ENCODE results near the gene ATP8A1. TPM values are rescaled to one million over a fixed set of nuclear protein-coding genes. Genes with fewer than 3 reads are reported as not detected.
"Not testable (repeated sequence)": the region's sequence is repeated elsewhere in the genome, so short reads cannot be mapped to it uniquely, and the experiment has no call there.

Gene ATP8A1
- total RNA-seq, 2 experiments from 2014 or later = 80.0 to 141 TPM

- Histone ChIP-seq H4K20me1 (ENCODE audit: insufficient read depth, low read length) (no peaks in the 10 kb centered on the region), H3K4me3 (ENCODE audit: low read depth, low read length, poor library complexity, severe bottlenecking) (no peak overlapping the region), H3K4me1 (ENCODE audit: insufficient read depth, low read length, poor library complexity, severe bottlenecking) (no peaks in the 10 kb centered on the region), H3K79me2 (ENCODE audit: insufficient read depth, low read depth, low read length) (no peaks in the 10 kb centered on the region), H3K36me3 (ENCODE audit: insufficient read depth, low read length) (peaks cover 32% of the 10 kb centered on the region; the same call in 1 of the 2 replicates), H3K9me2 (ENCODE audit: insufficient read depth, low read length) (no peaks in the 10 kb centered on the region), H3K4me2 (ENCODE audit: low read length) (no peak overlapping the region), H2AFZ (ENCODE audit: low read length) (no peak overlapping the region), H3K9me3 (ENCODE audit: low read length) (no peaks in the 10 kb centered on the region), H3K27ac (ENCODE audit: low read depth, low read length, poor library complexity, severe bottlenecking) (no peak overlapping the region)
- TF ChIP-seq EZH2phosphoT487 (IDR thresholded peaks at IDR 0.05; ENCODE audit: borderline replicate concordance, low read depth, low read length) = no peak
- no peak for TF ChIP-seq CTCF (conservative IDR thresholded peaks at IDR 0.05; ENCODE audit: low read length)
- POLR2A ChIA-PET = interaction anchor here (0.7 kb wide), 1 partner anchor 134 kb away, joined by 4 read pairs; no protein-coding TSS in a partner anchor
- no peak for DNase-seq (ENCODE audit: low spot score)
- intact Hi-C loops (cut with micrococcal nuclease; ENCODE audit: unreplicated experiment) = no loop called here
- no TSS peak for BruUV-seq (replicated peaks)
- CTCF ChIA-PET (ENCODE audit: unreplicated experiment) = no interaction called here
Measured at GRCh38 chr4:42473071-42473684, 183.7 kb downstream of the ATP8A1 start.

GRCh38 chr4:42471896-42472295 is 185.0 kb downstream of the ATP8A1 start:
- DNase-seq (ENCODE audit: low spot score) = no peak
- intact Hi-C loops (cut with micrococcal nuclease; ENCODE audit: unreplicated experiment) = no loop called here
- Histone ChIP-seq H2AFZ (ENCODE audit: low read length) (no peak overlapping the region), H3K4me1 (ENCODE audit: insufficient read depth, low read length, poor library complexity, severe bottlenecking) (no peaks in the 10 kb centered on the region), H3K36me3 (ENCODE audit: insufficient read depth, low read length) (peaks cover 39% of the 10 kb centered on the region; the same call in 1 of the 2 replicates), H3K9me3 (ENCODE audit: low read length) (no peaks in the 10 kb centered on the region), H3K4me3 (ENCODE audit: low read depth, low read length, poor library complexity, severe bottlenecking) (no peak overlapping the region), H4K20me1 (ENCODE audit: insufficient read depth, low read length) (no peaks in the 10 kb centered on the region), H3K9me2 (ENCODE audit: insufficient read depth, low read length) (no peaks in the 10 kb centered on the region), H3K4me2 (ENCODE audit: low read length) (no peak overlapping the region), H3K27ac (ENCODE audit: low read depth, low read length, poor library complexity, severe bottlenecking) (no peak overlapping the region), H3K79me2 (ENCODE audit: insufficient read depth, low read depth, low read length) (no peaks in the 10 kb centered on the region)
- no TSS peak for BruUV-seq (replicated peaks)
- TF ChIP-seq CTCF (conservative IDR thresholded peaks at IDR 0.05; ENCODE audit: low read length) = no peak
- TF ChIP-seq EZH2phosphoT487 (IDR thresholded peaks at IDR 0.05; ENCODE audit: borderline replicate concordance, low read depth, low read length) = no peak
- CTCF ChIA-PET (ENCODE audit: unreplicated experiment) = no interaction called here
- POLR2A ChIA-PET = interaction anchor here (0.7 to 0.9 kb wide), 2 partner anchors 41 to 89 kb away, joined by 3 to 5 read pairs; no protein-coding TSS in a partner anchor

GRCh38 chr4:42470023-42470422 is 186.9 kb downstream of the ATP8A1 start:
- ChIA-PET POLR2A (no interaction called here), CTCF (ENCODE audit: unreplicated experiment) (no interaction called here)
- TF ChIP-seq EZH2phosphoT487 (IDR thresholded peaks at IDR 0.05; ENCODE audit: borderline replicate concordance, low read depth, low read length) (no peak), CTCF (conservative IDR thresholded peaks at IDR 0.05; ENCODE audit: low read length) (no peak)
- Histone ChIP-seq H3K27ac (ENCODE audit: low read depth, low read length, poor library complexity, severe bottlenecking) (no peak overlapping the region), H3K4me1 (ENCODE audit: insufficient read depth, low read length, poor library complexity, severe bottlenecking) (no peaks in the 10 kb centered on the region), H3K9me2 (ENCODE audit: insufficient read depth, low read length) (no peaks in the 10 kb centered on the region), H3K79me2 (ENCODE audit: insufficient read depth, low read depth, low read length) (no peaks in the 10 kb centered on the region), H4K20me1 (ENCODE audit: insufficient read depth, low read length) (no peaks in the 10 kb centered on the region), H3K9me3 (ENCODE audit: low read length) (no peaks in the 10 kb centered on the region), H3K36me3 (ENCODE audit: insufficient read depth, low read length) (peaks cover 39% of the 10 kb centered on the region), H3K4me2 (ENCODE audit: low read length) (no peak overlapping the region), H3K4me3 (ENCODE audit: low read depth, low read length, poor library complexity, severe bottlenecking) (no peak overlapping the region), H2AFZ (ENCODE audit: low read length) (no peak overlapping the region)
- BruUV-seq (replicated peaks) = no TSS peak
- intact Hi-C loops (cut with micrococcal nuclease; ENCODE audit: unreplicated experiment) = no loop called here
- DNase-seq (ENCODE audit: low spot score) = no peak

GRCh38 chr4:42467777-42468176 is 189.1 kb downstream of the ATP8A1 start:
- BruUV-seq (replicated peaks); H3K4me1 ChIP-seq (ENCODE audit: insufficient read depth, low read length, poor library complexity, severe bottlenecking); CTCF ChIA-PET (ENCODE audit: unreplicated experiment): not testable (repeated sequence)

More at GRCh38 chr4:42467777-42468176, 189.1 kb downstream of the ATP8A1 start:
- H4K20me1 ChIP-seq (ENCODE audit: insufficient read depth, low read length); H3K27ac ChIP-seq (ENCODE audit: low read depth, low read length, poor library complexity, severe bottlenecking); H3K79me2 ChIP-seq (ENCODE audit: insufficient read depth, low read depth, low read length); H3K9me3 ChIP-seq (ENCODE audit: low read length); H3K9me2 ChIP-seq (ENCODE audit: insufficient read depth, low read length); intact Hi-C loops (cut with micrococcal nuclease; ENCODE audit: unreplicated experiment); H3K4me3 ChIP-seq (ENCODE audit: low read depth, low read length, poor library complexity, severe bottlenecking); H2AFZ ChIP-seq (ENCODE audit: low read length); DNase-seq (ENCODE audit: low spot score); H3K4me2 ChIP-seq (ENCODE audit: low read length): not testable (repeated sequence)
- peaks cover 49% of the 10 kb centered on the region for H3K36me3 ChIP-seq (ENCODE audit: insufficient read depth, low read length)
- POLR2A ChIA-PET = interaction anchor here (0.7 kb wide), 1 partner anchor 11 kb away, joined by 4 read pairs; no protein-coding TSS in a partner anchor
